ENCODE data around the gene HOXA5. TPM values are rescaled to one million over a fixed set of nuclear protein-coding genes. Genes with fewer than 3 reads are reported as not detected.

HOXA5 gene
- total and polyA plus RNA-seq, 2 of the 8 experiments (the other 6 are each of a cell fraction or from before 2014, with no cell fraction given) = not detected

DNA sequence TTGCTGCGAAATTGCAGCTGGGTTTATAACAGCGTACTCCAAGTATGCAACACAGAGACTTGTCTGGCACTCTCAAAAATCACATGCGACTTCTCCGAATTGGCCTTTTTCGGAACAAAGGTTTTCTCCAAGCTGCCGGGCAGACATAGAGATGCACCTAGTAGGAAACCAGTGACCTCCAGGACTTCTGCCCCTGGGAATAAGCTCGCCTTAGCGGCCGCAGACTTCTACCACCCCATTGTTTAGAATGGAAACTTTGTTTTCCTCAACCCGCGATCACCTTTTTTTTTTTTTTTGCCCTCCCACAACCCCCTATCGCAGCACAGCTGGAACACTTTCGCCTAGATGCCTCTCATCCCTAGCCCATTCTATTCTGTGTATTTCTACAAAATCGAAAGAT lies 35.5 kb upstream of the HOXA5 start:
- H2AFZ ChIP-seq (ENCODE audit: low read length) = no peak overlapping the region
- TF ChIP-seq RNF2 (IDR thresholded peaks at IDR 0.05; ENCODE audit: borderline replicate concordance, low read depth, low read length, missing control alignments, poor library complexity, severe bottlenecking) (peak; percentile 69), SUZ12 (IDR thresholded peaks at IDR 0.05; ENCODE audit: low read length) (peak; percentile 79), BACH1 (IDR thresholded peaks at IDR 0.05; ENCODE audit: low read length) (no peak), KDM4A (IDR thresholded peaks at IDR 0.05; ENCODE audit: low read depth, low read length, severe bottlenecking) (no peak), EZH2 (IDR thresholded peaks at IDR 0.05; ENCODE audit: low read depth, low read length, severe bottlenecking) (peak; percentile 71), SAP30 (IDR thresholded peaks at IDR 0.05; ENCODE audit: insufficient read depth, insufficient replicate concordance, low read length) (no peak), GTF2F1 (IDR thresholded peaks at IDR 0.05; ENCODE audit: borderline replicate concordance, low read depth, low read length) (no peak)

More for the DNA sequence above, 35.5 kb upstream of the HOXA5 start:
- H2BK20ac ChIP-seq (ENCODE audit: low read length) = no peak overlapping the region
- no peaks in the 10 kb centered on the region for H3K79me2 ChIP-seq (ENCODE audit: control insufficient read depth in 1 of 2, insufficient read depth in 2 of 2, low read length in 2 of 2)
- no peak overlapping the region for H4K8ac ChIP-seq (ENCODE audit: extremely low read depth, insufficient read depth, low read length)
- DNase-seq (ENCODE audit: low read depth in 1 of 2, low spot score in 2 of 2) (peak in 1 of 2 experiments; percentile 43), FAIRE-seq (no peak)
- H2AK5ac ChIP-seq (ENCODE audit: low read depth, low read length) = no peak overlapping the region
- H3K18ac ChIP-seq (ENCODE audit: extremely low read depth, low read length) = no peak overlapping the region
- no peaks in the 10 kb centered on the region; the same call in 1 of the 2 replicates for H3K23me2 ChIP-seq (ENCODE audit: low read depth, low read length)
- H3K4me3 ChIP-seq (ENCODE audit: extremely low read depth in 1 of 4, insufficient read depth in 2 of 4, low read depth in 3 of 4, low read length in 4 of 4) = peak overlapping the region in 1 of 4 experiments; percentile 8; a peak in 1 of 8 replicates
- H3K79me1 ChIP-seq (ENCODE audit: low read depth, low read length) = no peaks in the 10 kb centered on the region
- no peak overlapping the region for H3K27ac ChIP-seq (ENCODE audit: low read depth, low read length)
- H2BK15ac ChIP-seq (ENCODE audit: low read length) = no peak overlapping the region
- peaks cover 0 to 8% (median 0%) of the 10 kb centered on the region in 4 experiments; a peak in 1 of 8 replicates for H3K36me3 ChIP-seq (ENCODE audit: control insufficient read depth in 2 of 4, insufficient read depth in 4 of 4, low read length in 3 of 4)
- no peak overlapping the region for H2BK5ac ChIP-seq (ENCODE audit: low read depth, low read length)
- peaks cover 99 to 100% (median 100%) of the 10 kb centered on the region in 4 experiments for H3K27me3 ChIP-seq (replicated peaks in 1 of 4; ENCODE audit: control insufficient read depth in 3 of 4, extremely low read depth in 1 of 4, insufficient read depth in 3 of 4, low read length in 3 of 4)
- WGBS, 2 experiments (ENCODE audit: extremely low coverage in 1 of 2, insufficient coverage in 1 of 2, insufficient read length in 1 of 2, insufficient replicate concordance in 2 of 2, low coverage in 1 of 2, low lambda C conversion rate in 2 of 2, missing lambda C conversion rate in 1 of 2) = 16% methylated on average over 14 of the region's 14 CpGs; no CpG with 5 or more reads in 1 of the 2 experiments
- peaks cover 42 to 54% of the 10 kb centered on the region in 2 experiments for H4K20me1 ChIP-seq (replicated peaks in 1 of 2; ENCODE audit: control insufficient read depth in 1 of 2, insufficient read depth in 2 of 2, low read length in 2 of 2)
- H3K9ac ChIP-seq (replicated peaks in 1 of 4; ENCODE audit: extremely low read depth in 1 of 4, low read depth in 3 of 4, low read length in 3 of 4) = no peak overlapping the region
- no peak overlapping the region for H3K4ac ChIP-seq (replicated peaks; ENCODE audit: insufficient read length, low read depth, low read length)
- H3K56ac ChIP-seq (replicated peaks; ENCODE audit: insufficient read length, low read depth, low read length) = no peak overlapping the region
- H4K5ac ChIP-seq (ENCODE audit: insufficient read length, low read depth, low read length) = no peak overlapping the region
- no peak overlapping the region for H2BK12ac ChIP-seq (ENCODE audit: low read depth, low read length)
- ChIA-PET POLR2A (ENCODE audit: partially characterized antibody) (interaction anchor here (0.6 kb wide), 1 partner anchor 485 kb away, joined by 3 read pairs; no protein-coding TSS in a partner anchor), CTCF (ENCODE audit: partially characterized antibody) (interaction anchor here (0.6 to 2.7 kb wide), 31 partner anchors 8 to 1282 kb away, joined by 3 to 26 read pairs (median 4); partner anchors contain the start of genes HOXA13, HOXA3, HOXA5 and HOXA7)
- H3K14ac ChIP-seq (ENCODE audit: insufficient read length) = no peak overlapping the region
- no peaks in the 10 kb centered on the region for H3K9me3 ChIP-seq (ENCODE audit: insufficient read depth in 2 of 2, low read depth in 1 of 2, low read length in 1 of 2)
- H2BK120ac ChIP-seq (replicated peaks; ENCODE audit: low read depth, low read length) = no peak overlapping the region
- H3K4me2 ChIP-seq (ENCODE audit: insufficient read depth in 1 of 2, low read depth in 2 of 2, low read length in 2 of 2) = peak overlapping the region in 1 of 2 experiments; percentile 18; a peak in 1 of 4 replicates
- H4K91ac ChIP-seq (replicated peaks; ENCODE audit: insufficient read length, low read length) = no peak overlapping the region
- no peak overlapping the region for H3K23ac ChIP-seq (ENCODE audit: insufficient read length)
- peaks cover 0 to 7% (median 4%) of the 10 kb centered on the region in 4 experiments; a peak in 5 of 7 replicates for H3K4me1 ChIP-seq (replicated peaks in 1 of 4; ENCODE audit: control insufficient read depth in 3 of 4, insufficient read depth in 4 of 4, low read length in 3 of 4)
